Keratinocyte (primary cell): Measurements from ENCODE around the gene KSR1.

Source experiments
- EZH2 ChIP-seq: IDR thresholded peaks from one replicate; pipeline ENCODE4 v1.6.1; 2012; ENCODE audit warnings: inconsistent platforms, mild to moderate bottlenecking, low read length, moderate library complexity
- TF ChIP-seq, protein P1 (sequence below), 3 experiments: IDR thresholded peaks in 1 of 3; conservative IDR thresholded peaks in 1 of 3; optimal IDR thresholded peaks in 1 of 3; 2 replicates in 2 of 3; 3 replicates in 1 of 3; pipeline versions ENCODE3 to v1.5.1; 2011; ENCODE audit warnings: low read length in 3 of 3, mild to moderate bottlenecking in 3 of 3, moderate library complexity in 2 of 3, control low read depth in 1 of 3, inconsistent platforms in 1 of 3; ENCODE audit not compliant: insufficient read depth in 2 of 3; ENCODE audit errors: extremely low read depth in 1 of 3

DNA sequence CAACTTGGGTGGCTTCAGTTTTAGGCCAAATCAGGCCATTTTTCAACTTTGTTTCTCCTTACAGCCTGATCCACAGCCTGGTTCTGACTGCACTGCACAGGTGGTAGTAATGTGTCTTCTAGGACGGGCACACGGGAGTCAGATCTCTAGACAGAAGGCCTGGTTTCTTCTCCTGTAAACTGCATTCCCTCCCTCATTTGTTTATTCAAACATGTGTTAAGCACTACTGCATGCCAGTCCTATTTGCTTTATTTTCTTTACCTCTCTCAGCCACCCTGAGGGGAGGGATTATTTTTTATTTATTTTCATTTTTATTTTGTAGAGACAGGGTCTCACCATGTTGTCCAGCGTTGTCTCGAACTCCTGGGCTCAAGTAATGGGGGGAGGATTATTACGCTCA lies 6.3 kb upstream of the KSR1 start:
- TF ChIP-seq, protein P1, sequence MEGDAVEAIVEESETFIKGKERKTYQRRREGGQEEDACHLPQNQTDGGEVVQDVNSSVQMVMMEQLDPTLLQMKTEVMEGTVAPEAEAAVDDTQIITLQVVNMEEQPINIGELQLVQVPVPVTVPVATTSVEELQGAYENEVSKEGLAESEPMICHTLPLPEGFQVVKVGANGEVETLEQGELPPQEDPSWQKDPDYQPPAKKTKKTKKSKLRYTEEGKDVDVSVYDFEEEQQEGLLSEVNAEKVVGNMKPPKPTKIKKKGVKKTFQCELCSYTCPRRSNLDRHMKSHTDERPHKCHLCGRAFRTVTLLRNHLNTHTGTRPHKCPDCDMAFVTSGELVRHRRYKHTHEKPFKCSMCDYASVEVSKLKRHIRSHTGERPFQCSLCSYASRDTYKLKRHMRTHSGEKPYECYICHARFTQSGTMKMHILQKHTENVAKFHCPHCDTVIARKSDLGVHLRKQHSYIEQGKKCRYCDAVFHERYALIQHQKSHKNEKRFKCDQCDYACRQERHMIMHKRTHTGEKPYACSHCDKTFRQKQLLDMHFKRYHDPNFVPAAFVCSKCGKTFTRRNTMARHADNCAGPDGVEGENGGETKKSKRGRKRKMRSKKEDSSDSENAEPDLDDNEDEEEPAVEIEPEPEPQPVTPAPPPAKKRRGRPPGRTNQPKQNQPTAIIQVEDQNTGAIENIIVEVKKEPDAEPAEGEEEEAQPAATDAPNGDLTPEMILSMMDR (optimal IDR thresholded peaks at IDR 0.05 in 1 of 3, IDR thresholded peaks at IDR 0.05 in 1 of 3, conservative IDR thresholded peaks at IDR 0.05 in 1 of 3; ENCODE audit: extremely low read depth in 1 of 3, insufficient read depth in 2 of 3, low read length in 3 of 3): no peak
- no peak for TF ChIP-seq EZH2
